Smooth muscle cell (in vitro differentiated cells): ENCODE measurements around the gene KIAA0513. TPM values are rescaled to one million over a fixed set of nuclear protein-coding genes. Genes with fewer than 3 reads are reported as not detected.

ENCODE experiments used
- DNase-seq: peaks from one replicate; lab custom pipeline; 2025; ENCODE audit not compliant: unreplicated experiment; lab: John Stamatoyannopoulos, UW
- H2AFZ ChIP-seq: fragments of 200-600 bp; sonication (generic); 2 replicates; pipeline ENCODE4 v1.6.0; 2016; ENCODE audit warnings: antibody characterized with exemption, low read depth, mild to moderate bottlenecking
- H3F3A ChIP-seq: fragments of 200-600 bp; sonication (generic); 2 replicates; pipeline ENCODE4 v1.6.0; 2017; ENCODE audit warnings: antibody characterized with exemption, low read depth
- H3K27ac ChIP-seq: fragments of 200-600 bp; sonication (generic); 2 replicates; pipeline ENCODE4 v1.5.1; 2016; ENCODE audit warnings: low read depth, mild to moderate bottlenecking
- H3K27me3 ChIP-seq: fragments of 200-600 bp; sonication (generic); 2 replicates; pipeline ENCODE4 v1.6.1; 2016; ENCODE audit warnings: low read depth, mild to moderate bottlenecking
- H3K36me3 ChIP-seq: fragments of 200-600 bp; sonication (generic); 2 replicates; pipeline ENCODE4 v1.5.1; 2016; ENCODE audit warnings: low read depth
- H3K4me1 ChIP-seq: fragments of 200-600 bp; sonication (generic); 2 replicates; pipeline ENCODE4 v1.5.1; 2016; ENCODE audit warnings: low read depth
- H3K4me2 ChIP-seq: fragments of 200-600 bp; sonication (generic); 2 replicates; pipeline ENCODE4 v1.6.0; 2016; ENCODE audit warnings: mild to moderate bottlenecking
- H3K4me3 ChIP-seq: fragments of 200-600 bp; sonication (generic); 2 replicates; pipeline ENCODE4 v1.5.1; 2016; ENCODE audit warnings: mild to moderate bottlenecking
- H3K79me2 ChIP-seq: fragments of 200-600 bp; sonication (generic); 2 replicates; pipeline ENCODE4 v1.6.0; 2016; ENCODE audit warnings: low read depth, mild to moderate bottlenecking
- H3K9ac ChIP-seq: fragments of 200-600 bp; sonication (generic); 2 replicates; pipeline ENCODE4 v1.6.0; 2016; ENCODE audit warnings: low read depth
- H3K9me3 ChIP-seq: fragments of 200-600 bp; sonication (generic); replicated peaks from 2 replicates; pipeline ENCODE4 v1.5.1; 2016; ENCODE audit warnings: low read depth
- H4K20me1 ChIP-seq: fragments of 200-600 bp; sonication (generic); 2 replicates; pipeline ENCODE4 v1.6.0; 2016; ENCODE audit warnings: low read depth
- WGBS: methylation state at CpG from one replicate; pipeline ENCODE4 v1.1.7; 2016; ENCODE audit warnings: low lambda C conversion rate; 5-methylcytosine and 5-hydroxymethylcytosine counted together
- polyA plus RNA-seq: library from polyadenylated mRNA; unstranded; fragments of >200 nt; fragmentation: Nextera tagmentation; extraction: Ambion mirVana; gene quantifications from 2 replicates; pipeline ENCODE4 v1.2.1, GENCODE V29; 2016
- total RNA-seq: library from RNA; depleted of rRNA; stranded (reverse); fragments of >200 nt; gene quantifications from 2 replicates; pipeline ENCODE4 v1.2.3, GENCODE V29; 2014
- TF ChIP-seq, protein P1 (sequence below): fragments of 200-600 bp; sonication (generic); IDR thresholded peaks from 2 replicates; pipeline ENCODE4 v1.5.1; 2017; ENCODE audit warnings: borderline replicate concordance, mild to moderate bottlenecking, antibody characterized with exemption; ENCODE audit not compliant: insufficient read depth, poor library complexity, severe bottlenecking

The KIAA0513 gene
- total and polyA plus RNA-seq, 2 experiments from 2014 or later, result 3.2 to 3.3 TPM

DNA sequence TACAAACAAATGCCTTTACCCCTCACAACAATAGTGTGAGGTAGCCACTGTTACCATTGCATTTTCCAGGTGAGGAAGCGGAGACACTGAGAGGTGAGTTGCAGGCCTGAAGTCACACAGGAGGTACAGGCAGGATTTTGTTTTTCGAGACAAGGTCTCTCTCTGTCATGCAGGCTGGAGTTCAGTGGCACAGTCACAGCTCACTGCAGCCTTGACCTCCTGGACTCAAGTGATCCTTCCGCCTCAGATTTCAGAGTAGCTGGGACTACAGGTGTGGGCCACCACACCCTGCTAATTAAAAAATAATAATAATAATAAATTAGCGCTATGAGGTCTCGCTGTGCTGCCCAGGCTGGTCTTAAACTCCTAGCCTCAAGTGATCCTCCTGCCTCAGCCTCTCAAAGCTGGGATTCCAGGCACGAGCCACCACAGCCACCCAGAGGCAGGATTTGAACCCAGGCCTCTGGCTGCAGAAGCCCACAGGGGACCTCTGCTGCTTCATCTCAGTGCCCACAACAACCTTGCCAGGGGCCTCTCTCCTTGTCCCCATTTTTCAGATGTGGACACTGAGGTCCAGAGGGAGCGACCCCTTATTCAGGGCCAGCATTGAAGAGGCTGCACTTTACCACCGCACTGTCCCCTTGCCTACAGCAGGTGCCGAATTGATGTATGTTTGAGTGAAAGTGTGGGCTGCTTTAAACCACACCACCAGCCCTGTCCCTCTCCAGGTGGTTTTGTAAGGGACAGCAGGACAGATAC is 100.7 kb downstream of the KIAA0513 start:
- TF ChIP-seq, protein P1, sequence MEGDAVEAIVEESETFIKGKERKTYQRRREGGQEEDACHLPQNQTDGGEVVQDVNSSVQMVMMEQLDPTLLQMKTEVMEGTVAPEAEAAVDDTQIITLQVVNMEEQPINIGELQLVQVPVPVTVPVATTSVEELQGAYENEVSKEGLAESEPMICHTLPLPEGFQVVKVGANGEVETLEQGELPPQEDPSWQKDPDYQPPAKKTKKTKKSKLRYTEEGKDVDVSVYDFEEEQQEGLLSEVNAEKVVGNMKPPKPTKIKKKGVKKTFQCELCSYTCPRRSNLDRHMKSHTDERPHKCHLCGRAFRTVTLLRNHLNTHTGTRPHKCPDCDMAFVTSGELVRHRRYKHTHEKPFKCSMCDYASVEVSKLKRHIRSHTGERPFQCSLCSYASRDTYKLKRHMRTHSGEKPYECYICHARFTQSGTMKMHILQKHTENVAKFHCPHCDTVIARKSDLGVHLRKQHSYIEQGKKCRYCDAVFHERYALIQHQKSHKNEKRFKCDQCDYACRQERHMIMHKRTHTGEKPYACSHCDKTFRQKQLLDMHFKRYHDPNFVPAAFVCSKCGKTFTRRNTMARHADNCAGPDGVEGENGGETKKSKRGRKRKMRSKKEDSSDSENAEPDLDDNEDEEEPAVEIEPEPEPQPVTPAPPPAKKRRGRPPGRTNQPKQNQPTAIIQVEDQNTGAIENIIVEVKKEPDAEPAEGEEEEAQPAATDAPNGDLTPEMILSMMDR, result no peak

DNA sequence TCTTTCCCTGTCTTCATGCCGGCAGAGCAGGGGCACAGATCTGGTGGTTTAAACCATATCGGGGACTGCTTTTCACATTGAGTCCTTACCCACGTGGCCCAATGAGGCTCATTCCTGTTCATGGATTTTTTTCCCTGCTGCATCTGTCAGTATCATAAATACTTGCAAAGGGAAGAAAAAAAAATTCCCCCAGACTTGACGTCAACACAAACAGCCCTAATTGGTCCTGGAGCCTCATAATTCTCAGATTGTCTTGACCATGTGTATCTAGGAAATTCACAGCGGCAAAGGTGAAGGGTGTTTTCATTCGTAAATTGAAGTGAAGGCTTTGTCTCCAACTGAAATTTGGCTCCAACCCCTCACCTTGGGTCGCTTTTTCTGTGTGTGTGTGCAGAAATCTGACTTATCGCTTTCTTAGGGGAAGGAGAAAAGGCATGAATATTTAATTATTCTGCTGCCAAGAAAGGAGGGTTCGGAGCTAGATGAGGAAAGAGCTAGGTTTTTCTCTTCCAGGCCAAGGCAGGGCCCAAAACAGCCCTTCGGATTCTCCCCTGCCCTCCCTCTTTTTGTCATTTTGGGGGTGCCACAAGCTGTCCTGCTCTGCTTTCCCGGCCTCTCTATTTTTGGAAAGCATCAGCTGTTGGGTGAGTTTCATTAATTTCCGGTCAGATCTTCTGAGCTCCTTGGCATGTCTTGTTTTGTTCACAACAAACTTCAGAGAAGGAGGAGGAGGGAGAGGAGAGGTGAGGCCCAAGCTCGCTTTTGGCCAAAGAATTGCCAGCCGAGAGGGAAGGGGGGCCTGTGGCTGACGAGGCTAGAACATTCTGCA is 102.5 kb downstream of the KIAA0513 start:
- Histone ChIP-seq H3K4me3 (no peak overlapping the region), H3K9me3 (no peaks in the 10 kb centered on the region), H3K27ac (peak overlapping the region; percentile 56), H3K27me3 (no peaks in the 10 kb centered on the region), H3K4me2 (no peak overlapping the region), H3F3A (peaks cover 13% of the 10 kb centered on the region), H2AFZ (peak overlapping the region; percentile 85), H3K4me1 (peaks cover 13% of the 10 kb centered on the region), H4K20me1 (no peaks in the 10 kb centered on the region), H3K36me3 (no peaks in the 10 kb centered on the region), H3K9ac (no peak overlapping the region), H3K79me2 (no peaks in the 10 kb centered on the region)
- TF ChIP-seq, protein P1, result no peak
- 75% methylated on average over 15 of the region's 15 CpGs for WGBS
- no peak for DNase-seq

More for the DNA sequence above, 100.7 kb downstream of the KIAA0513 start:
- Histone ChIP-seq H3K36me3 (no peaks in the 10 kb centered on the region), H3K27me3 (no peaks in the 10 kb centered on the region), H3K9ac (no peak overlapping the region), H3K4me2 (no peak overlapping the region), H3K27ac (no peak overlapping the region), H2AFZ (no peak overlapping the region), H3K9me3 (no peaks in the 10 kb centered on the region), H3K79me2 (no peaks in the 10 kb centered on the region), H3K4me1 (peaks cover 13% of the 10 kb centered on the region), H3K4me3 (no peak overlapping the region), H3F3A (peaks cover 22% of the 10 kb centered on the region), H4K20me1 (no peaks in the 10 kb centered on the region)
- DNase-seq, result no peak
- 98% methylated on average over 9 of the region's 9 CpGs for WGBS

DNA sequence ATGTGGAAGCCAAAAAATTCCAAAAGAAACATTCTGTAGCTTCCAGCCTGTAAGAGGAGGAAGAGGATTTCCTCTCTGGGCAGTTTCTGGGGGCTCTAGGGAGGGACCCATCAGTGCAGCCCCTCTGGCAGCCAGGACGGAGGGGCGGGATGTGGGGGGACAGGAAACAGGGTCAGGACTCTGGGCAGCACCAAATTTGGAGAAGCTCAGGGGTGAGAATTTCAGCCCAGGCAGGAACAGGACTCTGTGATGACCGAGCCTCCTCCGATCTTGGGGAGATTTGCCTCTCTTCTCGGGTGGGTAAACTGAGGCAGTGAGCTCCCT is 103.1 kb downstream of the KIAA0513 start:
- Histone ChIP-seq H3K27ac (no peak overlapping the region), H3K4me2 (no peak overlapping the region), H3K9ac (no peak overlapping the region)

More for the DNA sequence above, 103.1 kb downstream of the KIAA0513 start:
- H2AFZ ChIP-seq, result peak overlapping the region; percentile 85
- DNase-seq, result no peak
- H3K4me1 ChIP-seq, result peaks cover 13% of the 10 kb centered on the region
- H3K36me3 ChIP-seq, result no peaks in the 10 kb centered on the region
- no peaks in the 10 kb centered on the region for H3K9me3 ChIP-seq
- no peaks in the 10 kb centered on the region for H3K27me3 ChIP-seq
- H4K20me1 ChIP-seq, result no peaks in the 10 kb centered on the region
- no peak overlapping the region for H3K4me3 ChIP-seq
- TF ChIP-seq, protein P1, result no peak
- peaks cover 9% of the 10 kb centered on the region for H3F3A ChIP-seq
- H3K79me2 ChIP-seq, result no peaks in the 10 kb centered on the region
- 96% methylated on average over 5 of the region's 5 CpGs for WGBS
